Fibroblast of peridontal ligament (primary cell): ENCODE measurements around the gene IFT80.

Experiments used
- DNase-seq: peaks from one replicate; pipeline ENCODE4 v3.0.0-alpha.2; 2010; ENCODE audit errors: extremely low read depth

Gene IFT80

GRCh38 chr3:160400702-160401150, 1.7 kb upstream of the IFT80 start:
- DNase-seq = no peak

GRCh38 chr3:160400030-160400701, 1.1 kb upstream of the IFT80 start:
- DNase-seq = peak; percentile 60

GRCh38 chr3:160398820-160399124, 253 bp downstream of the IFT80 start:
- no peak for DNase-seq

DNA sequence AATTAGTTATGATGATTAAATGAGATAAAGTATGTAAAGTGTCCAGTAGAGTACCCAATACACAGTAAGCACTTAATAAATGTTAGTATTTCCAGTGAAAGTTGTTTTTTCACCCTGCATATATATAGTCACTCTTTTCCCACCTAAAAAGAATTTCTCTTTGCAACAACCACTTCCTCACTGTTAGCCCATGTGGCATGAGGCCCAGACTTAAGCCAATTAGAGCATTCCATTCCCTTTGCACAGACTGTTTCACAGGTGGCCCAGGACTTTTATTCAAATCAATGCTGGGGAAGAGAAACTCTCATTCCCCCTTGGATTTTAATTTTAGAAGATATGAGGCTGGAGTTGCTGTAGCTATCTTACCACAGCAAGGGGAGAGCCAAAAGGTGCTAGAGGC, 3.7 kb downstream of the IFT80 start:
- peak; percentile 81 for DNase-seq

DNA sequence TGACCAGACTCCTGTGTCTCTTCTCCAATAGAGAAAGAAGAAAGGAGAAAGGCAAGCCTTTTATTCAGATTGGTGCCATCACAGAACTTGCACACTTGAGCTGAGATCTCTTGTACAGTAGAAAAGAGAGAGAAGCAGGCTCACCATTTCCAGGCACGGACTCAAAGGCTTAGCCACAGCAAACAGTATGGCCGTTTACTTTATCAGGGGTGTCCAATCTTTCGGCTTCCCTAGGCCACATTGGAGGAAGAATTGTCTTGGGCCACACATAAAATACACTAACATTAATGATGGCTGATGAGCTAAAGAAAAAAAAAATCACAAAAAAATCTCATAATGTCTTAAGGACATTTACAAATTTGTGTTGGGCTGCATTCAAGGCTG, 5.0 kb downstream of the IFT80 start:
- DNase-seq = no peak

GRCh38 chr3:160393346-160394008, 5.5 kb downstream of the IFT80 start:
- DNase-seq = no peak

- no peak for DNase-seq
Observed at GRCh38 chr3:160392798-160393197, 6.2 kb downstream of the IFT80 start.

DNA sequence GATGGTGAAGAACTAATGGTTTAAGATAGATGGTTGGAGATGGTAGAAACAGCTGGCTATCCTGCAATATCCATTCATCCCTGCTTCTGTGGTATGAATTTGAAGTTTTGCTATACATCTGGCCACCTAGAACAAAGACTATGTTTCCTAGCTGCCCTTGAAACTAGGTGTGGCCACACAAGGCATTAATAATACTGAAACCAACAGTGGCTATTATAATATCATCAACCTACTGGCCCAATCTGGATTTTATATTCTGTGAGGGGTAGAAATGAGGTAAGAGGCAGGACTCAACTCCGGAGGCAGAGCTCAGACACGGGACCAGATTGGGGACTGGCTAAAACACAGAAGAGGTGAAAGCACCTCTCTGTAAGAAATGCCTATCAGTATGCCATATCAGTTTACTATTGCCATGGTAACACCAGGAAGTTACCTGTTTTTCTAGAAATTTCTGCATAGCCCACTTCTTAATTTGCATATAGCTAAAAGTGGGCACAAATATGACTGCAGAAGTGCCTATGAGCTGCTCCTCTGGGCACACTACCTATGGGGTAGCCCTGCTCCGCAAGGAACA, 8.4 kb downstream of the IFT80 start:
- no peak for DNase-seq

DNA sequence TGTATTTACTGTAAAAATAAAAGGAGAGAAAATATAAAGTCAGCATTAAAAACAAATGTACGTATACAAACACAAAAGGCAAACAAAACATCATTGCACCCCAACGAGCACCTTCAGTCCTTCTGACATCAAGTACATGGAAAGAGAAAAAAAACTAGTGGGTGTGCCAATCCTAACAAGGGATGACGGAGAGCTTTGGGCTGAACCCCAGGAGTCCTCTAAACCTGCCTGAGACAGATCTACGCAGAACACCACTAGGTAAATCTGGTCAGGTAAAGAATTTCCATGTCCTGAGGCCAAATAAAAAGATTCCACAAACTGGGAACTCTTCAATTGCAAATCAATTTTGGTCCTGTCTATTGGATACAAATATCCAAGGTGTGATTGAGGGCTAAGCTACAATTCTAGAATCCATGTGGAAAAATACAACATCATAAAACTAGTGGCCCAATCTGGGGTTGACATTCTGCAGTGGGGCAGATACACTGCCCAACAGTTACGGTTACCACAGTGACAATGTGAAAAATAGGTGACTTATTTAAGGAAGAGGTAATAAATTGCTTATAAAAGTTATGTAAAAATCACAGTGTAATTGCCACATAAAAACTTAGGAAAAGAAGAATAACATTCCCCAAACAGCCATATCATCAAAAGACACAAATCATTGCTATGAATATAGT, 14.2 kb downstream of the IFT80 start:
- no peak for DNase-seq

GRCh38 chr3:160381470-160381869, 17.6 kb downstream of the IFT80 start:
- peak; percentile 49 for DNase-seq

GRCh38 chr3:160379628-160380214, 19.3 kb downstream of the IFT80 start:
- DNase-seq = no peak

DNA sequence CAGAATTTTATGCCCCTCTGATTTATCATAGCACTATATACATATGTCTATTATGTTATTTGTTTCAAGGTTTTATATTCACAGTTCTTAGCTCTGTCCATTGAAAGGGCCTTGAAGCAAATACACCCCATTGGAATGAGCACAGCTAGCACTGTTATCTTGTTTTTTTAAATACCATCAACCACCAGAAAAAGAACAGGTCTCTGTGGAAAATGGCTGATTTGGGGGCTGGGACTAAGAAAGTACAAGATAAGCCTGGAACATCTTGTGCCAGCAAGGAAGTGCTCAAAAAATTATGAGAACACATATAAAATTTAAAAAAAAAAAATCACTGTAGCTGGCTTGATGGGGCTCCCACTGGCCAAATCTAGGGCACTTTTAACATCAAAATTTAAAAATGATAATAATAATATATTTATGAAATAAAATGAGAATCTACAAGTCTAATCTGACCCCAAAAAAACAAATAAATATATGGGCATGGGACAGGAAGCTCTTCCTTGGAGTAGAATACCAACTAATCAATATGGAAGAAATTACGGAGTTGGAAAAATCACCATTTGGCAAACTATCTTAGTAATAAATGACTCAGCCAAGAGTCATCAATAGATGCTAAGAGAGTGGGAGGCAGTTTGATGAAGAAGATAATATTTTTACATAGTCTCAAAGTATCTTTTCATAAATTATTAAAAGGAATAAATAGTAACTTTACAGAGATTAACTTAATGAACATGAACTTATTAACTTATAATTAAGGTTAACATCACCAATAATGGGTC, 20.5 kb downstream of the IFT80 start:
- DNase-seq = peak; percentile 8

GRCh38 chr3:160376681-160377080, 22.3 kb downstream of the IFT80 start:
- peak; percentile 77 for DNase-seq

DNA sequence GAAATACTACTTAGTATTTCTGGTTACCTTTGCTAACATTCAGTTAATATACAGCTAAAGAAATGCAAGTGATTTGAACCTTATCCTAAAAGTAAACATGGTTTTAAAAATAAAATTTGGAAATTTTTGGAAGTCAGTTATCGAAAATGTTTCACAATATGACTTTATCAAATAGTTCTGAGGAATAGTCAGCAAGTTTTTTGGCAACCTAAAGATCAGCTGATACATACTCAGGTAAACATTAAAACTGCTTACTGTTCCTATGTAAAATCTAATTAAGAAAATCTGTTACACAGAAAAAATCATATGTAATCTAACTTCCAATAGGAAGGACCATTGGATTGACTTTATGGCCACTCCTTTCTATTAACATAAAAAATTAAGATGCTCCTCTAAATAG, 24.1 kb downstream of the IFT80 start:
- DNase-seq = peak; percentile 12

DNA sequence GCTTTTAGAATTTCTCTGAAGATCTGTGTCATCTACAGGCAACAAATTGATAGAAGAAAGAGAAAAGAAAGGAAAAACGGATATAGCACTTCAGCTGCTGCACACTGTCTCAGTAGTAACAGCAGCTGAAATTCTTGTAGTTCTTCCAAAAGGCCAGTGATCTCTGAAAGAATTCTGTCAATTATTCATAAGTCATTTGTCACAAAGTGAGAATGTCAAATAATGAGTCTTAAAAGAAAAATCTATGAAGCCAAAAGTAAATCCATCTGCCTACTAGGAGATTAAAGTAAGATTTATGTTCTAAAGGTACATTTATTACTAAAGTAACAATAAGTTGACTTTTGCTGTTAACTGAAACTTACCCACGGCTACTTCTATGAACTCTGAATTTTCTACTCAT, 24.6 kb downstream of the IFT80 start:
- DNase-seq = peak; percentile 3

DNA sequence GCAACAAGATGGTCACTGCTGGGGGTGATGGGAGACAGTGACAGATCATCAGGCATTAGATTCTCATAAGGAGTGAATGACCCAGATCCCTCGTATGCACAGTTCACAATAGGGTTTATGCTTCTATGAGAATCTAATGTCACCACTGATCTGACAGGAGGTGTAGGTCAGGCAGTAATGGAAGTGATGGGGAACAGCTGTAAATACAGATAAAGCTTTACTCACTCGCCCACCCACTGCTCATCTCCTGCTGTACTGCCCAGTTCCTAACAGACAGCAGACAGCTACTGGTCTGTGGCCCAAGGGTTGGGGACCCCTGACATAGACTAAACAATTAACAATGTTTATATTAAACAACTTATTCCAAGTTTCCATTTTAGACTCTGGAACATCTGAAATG, 25.4 kb downstream of the IFT80 start:
- no peak for DNase-seq

DNA sequence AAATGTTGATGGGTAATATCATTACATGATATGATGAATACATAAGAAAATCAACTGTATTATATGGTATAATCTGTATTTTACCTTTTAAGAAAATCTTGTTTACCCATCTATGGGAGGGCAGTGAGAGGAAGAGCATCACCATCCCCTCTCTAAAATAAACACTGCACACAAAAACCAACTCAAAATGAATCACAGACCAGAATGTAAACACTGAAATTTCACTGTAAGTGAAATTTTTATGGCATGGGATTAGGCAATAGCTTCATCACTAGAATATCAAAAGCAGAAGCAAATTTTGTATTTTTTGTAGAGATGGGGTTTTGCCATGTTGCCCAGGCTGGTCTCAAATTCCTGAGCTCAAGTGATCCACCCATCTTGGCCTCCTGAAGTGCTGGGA, 26.2 kb downstream of the IFT80 start:
- DNase-seq = peak; percentile 94

DNA sequence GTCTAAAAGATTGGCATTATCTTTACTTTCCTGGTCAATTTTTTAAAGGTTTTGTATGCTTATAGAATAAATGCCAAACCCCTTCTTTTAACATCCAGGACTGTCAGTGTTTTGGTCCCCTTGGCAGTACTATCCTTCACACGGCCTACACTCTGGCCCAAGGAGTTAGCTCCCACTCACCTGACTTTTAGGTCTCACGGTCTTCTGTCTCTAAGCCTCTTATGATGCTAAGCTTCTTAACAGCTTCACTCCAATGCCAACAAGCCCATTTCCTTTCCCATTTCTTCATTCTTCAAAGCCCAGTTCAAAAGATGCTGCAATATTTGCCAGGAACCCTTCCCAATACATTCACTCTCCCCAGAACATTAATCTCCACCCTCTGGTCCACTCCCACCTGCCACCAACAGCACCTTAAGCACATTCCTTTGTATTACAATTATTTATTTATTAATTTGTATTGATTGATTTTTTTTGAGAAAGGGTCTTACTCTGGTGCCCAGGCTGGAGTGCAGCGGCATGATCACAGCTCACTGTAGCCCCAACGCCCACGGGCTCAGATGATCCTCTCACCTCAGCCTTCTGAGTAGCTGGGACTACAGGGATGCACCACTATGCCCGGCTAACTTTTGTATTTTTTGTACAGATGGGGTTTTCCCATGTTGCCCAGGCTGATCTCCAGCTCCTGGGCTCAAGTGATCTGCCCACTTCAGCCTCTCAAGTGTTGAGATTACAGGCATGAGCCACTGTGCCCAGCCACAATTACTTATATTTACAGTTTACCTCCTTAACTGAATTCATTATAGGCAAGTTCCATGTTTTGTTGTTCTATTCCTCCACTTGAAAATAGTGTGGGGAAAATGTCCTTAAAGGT, 27.8 kb downstream of the IFT80 start:
- no peak for DNase-seq

DNA sequence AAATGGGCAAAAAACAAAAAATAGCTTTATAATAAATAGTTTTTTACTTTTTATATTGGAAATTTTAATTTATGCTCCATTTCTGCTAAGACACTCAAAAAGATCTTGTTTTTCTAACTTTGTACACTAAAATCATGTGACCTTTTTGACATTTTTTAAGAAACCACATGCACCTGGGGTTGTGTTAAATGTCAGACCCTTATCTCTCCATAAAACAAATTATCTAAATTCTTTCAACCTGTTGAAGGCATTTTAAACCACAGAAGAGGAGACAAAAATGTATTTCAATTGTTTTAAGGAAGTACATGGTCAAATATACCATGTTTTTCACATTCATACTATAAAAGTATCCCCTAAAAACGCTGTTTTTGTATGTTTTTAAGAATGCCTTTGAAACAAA, 29.2 kb downstream of the IFT80 start:
- no peak for DNase-seq

GRCh38 chr3:160368804-160369203, 30.2 kb downstream of the IFT80 start:
- DNase-seq = no peak
